OCI-LY3 (cell line): ENCODE data around the gene CDON.

ENCODE experiments used
- H2AFZ ChIP-seq: fragments of 200-600, 300-600 bp; shearing (Covaris generic); 2 replicates; pipeline ENCODE4 v1.6.0; 2014; ENCODE audit warnings: antibody characterized with exemption, low read depth, low read length
- H3K27ac ChIP-seq: fragments of 200-600, 300-600 bp; sonication (generic); 2 replicates; pipeline ENCODE4 v1.5.1; 2014; ENCODE audit warnings: mild to moderate bottlenecking, low read length, moderate library complexity, mixed read lengths
- H3K27me3 ChIP-seq: fragments of 200-600, 300-600 bp; sonication (generic); 2 replicates; pipeline ENCODE4 v1.6.1; 2014; ENCODE audit warnings: low read depth, low read length, mixed read lengths
- H3K36me3 ChIP-seq: fragments of 200-600, 300-600 bp; sonication (generic); replicated peaks from 2 replicates; pipeline ENCODE3; 2014; ENCODE audit warnings: low read depth, low read length, mixed read lengths
- H3K4me1 ChIP-seq: fragments of 300-600, 200-600 bp; sonication (generic); 2 replicates; pipeline ENCODE4 v1.6.1; 2014; ENCODE audit warnings: low read length, mixed read lengths
- H3K4me2 ChIP-seq: fragments of 200-600, 300-600 bp; sonication (generic); 2 replicates; pipeline ENCODE4 v1.6.1; 2014; ENCODE audit warnings: low read length, mixed read lengths
- H3K4me3 ChIP-seq: fragments of 300-600, 200-600 bp; sonication (generic); 2 replicates; pipeline ENCODE4 v1.5.1; 2014; ENCODE audit warnings: antibody characterized with exemption, mild to moderate bottlenecking, low read length, moderate library complexity
- H3K79me2 ChIP-seq: fragments of 300-600, 200-600 bp; shearing (Covaris generic); 2 replicates; pipeline ENCODE4 v1.6.1; 2014; ENCODE audit warnings: mild to moderate bottlenecking, low read length, mixed read lengths
- H3K9ac ChIP-seq: fragments of 300-600, 200-600 bp; shearing (Covaris generic); 2 replicates; pipeline ENCODE4 v1.6.0; 2014; ENCODE audit warnings: mild to moderate bottlenecking, low read length, moderate library complexity
- H3K9me3 ChIP-seq: fragments of 200-600, 300-600 bp; shearing (Covaris generic); 2 replicates; pipeline ENCODE4 v1.6.1; 2014; ENCODE audit warnings: low read length, mixed read lengths; ENCODE audit not compliant: insufficient read depth
- H4K20me1 ChIP-seq: fragments of 200-600, 300-600 bp; sonication (generic); 2 replicates; pipeline ENCODE4 v1.6.1; 2016; ENCODE audit warnings: low read length, mixed read lengths; ENCODE audit not compliant: insufficient read depth
- CTCF ChIP-seq: fragments of 200-600, 300-600 bp; sonication (generic); IDR thresholded peaks from 2 replicates; pipeline ENCODE4 v1.5.1; 2014; ENCODE audit warnings: antibody characterized with exemption, low read length, low read depth
- EZH2phosphoT487 ChIP-seq: fragments of 200-600 bp; shearing (Covaris generic); IDR thresholded peaks from 2 replicates; pipeline ENCODE4 v1.6.1; 2018; ENCODE audit warnings: antibody characterized with exemption, mixed run types, low read depth

Gene CDON

GRCh38 chr11:126007238-126007637 is 55.4 kb downstream of the CDON start:
- Histone ChIP-seq H4K20me1 (no peaks in the 10 kb centered on the region), H3K36me3 (no peaks in the 10 kb centered on the region), H3K4me2 (no peak overlapping the region), H2AFZ (no peak overlapping the region), H3K9ac (no peak overlapping the region), H3K27me3 (no peaks in the 10 kb centered on the region), H3K4me3 (no peak overlapping the region), H3K9me3 (no peaks in the 10 kb centered on the region), H3K79me2 (no peaks in the 10 kb centered on the region), H3K4me1 (peaks cover 15% of the 10 kb centered on the region; the same call in 1 of the 2 replicates), H3K27ac (no peak overlapping the region)
- TF ChIP-seq EZH2phosphoT487: no peak
- no peak for TF ChIP-seq CTCF

- H3K4me3 ChIP-seq: no peak overlapping the region
Observed at GRCh38 chr11:126006068-126006467, 56.6 kb downstream of the CDON start.

GRCh38 chr11:126002181-126002580 is 60.5 kb downstream of the CDON start:
- no peak overlapping the region for H3K4me3 ChIP-seq
- 0 out of 2 replicates have a peak, but pooled peaks cover 2% of the 10 kb centered on the region for H3K4me1 ChIP-seq
- TF ChIP-seq EZH2phosphoT487: no peak
- no peak for TF ChIP-seq CTCF
- H2AFZ ChIP-seq: no peak overlapping the region
- H3K4me2 ChIP-seq: no peak overlapping the region
- no peaks in the 10 kb centered on the region for H3K36me3 ChIP-seq
- no peak overlapping the region for H3K9ac ChIP-seq
- H3K27me3 ChIP-seq: no peaks in the 10 kb centered on the region
- no peaks in the 10 kb centered on the region for H3K79me2 ChIP-seq
- H4K20me1 ChIP-seq: no peaks in the 10 kb centered on the region
- H3K9me3 ChIP-seq: no peaks in the 10 kb centered on the region
- H3K27ac ChIP-seq: no peak overlapping the region

More at GRCh38 chr11:126006068-126006467, 56.6 kb downstream of the CDON start:
- Histone ChIP-seq H3K79me2 (no peaks in the 10 kb centered on the region), H3K36me3 (no peaks in the 10 kb centered on the region), H4K20me1 (no peaks in the 10 kb centered on the region), H3K9me3 (no peaks in the 10 kb centered on the region), H3K9ac (no peak overlapping the region), H3K4me1 (peaks cover 15% of the 10 kb centered on the region; the same call in 1 of the 2 replicates), H2AFZ (no peak overlapping the region), H3K27me3 (no peaks in the 10 kb centered on the region), H3K27ac (no peak overlapping the region), H3K4me2 (no peak overlapping the region)
- TF ChIP-seq CTCF (no peak), EZH2phosphoT487 (no peak)

GRCh38 chr11:125999234-125999880 is 63.3 kb downstream of the CDON start:
- Histone ChIP-seq H3K9me3 (no peaks in the 10 kb centered on the region), H3K36me3 (no peaks in the 10 kb centered on the region)
- no peak for TF ChIP-seq CTCF
- TF ChIP-seq EZH2phosphoT487: no peak

More at GRCh38 chr11:125999234-125999880, 63.3 kb downstream of the CDON start:
- Histone ChIP-seq H3K4me3 (no peak overlapping the region), H3K79me2 (no peaks in the 10 kb centered on the region), H4K20me1 (no peaks in the 10 kb centered on the region), H3K27me3 (no peaks in the 10 kb centered on the region), H3K9ac (no peak overlapping the region), H3K27ac (no peak overlapping the region), H2AFZ (no peak overlapping the region), H3K4me2 (no peak overlapping the region), H3K4me1 (no peaks in the 10 kb centered on the region)
